Upper lobe of left lung (tissue), 6 donors: ENCODE data around the gene LRBA. TPM values are rescaled to one million over a fixed set of nuclear protein-coding genes. Genes with fewer than 3 reads are reported as not detected.
A peak's percentile ranks its signal among the peaks of the same experiment; 100 is the strongest.

Experiments
- ATAC-seq, 2 donors: fragments of 200-7000 bp; cut with Tn5 transposase; one replicate each; pipeline ENCODE4 v1.9.1; 2022; ENCODE audit warnings: mild to moderate bottlenecking in 2 of 2, moderate library complexity in 2 of 2; ENCODE audit not compliant: low FRiP score in 2 of 2
- DNase-seq, 2 donors: peaks; one replicate each; pipeline ENCODE4 v3.0.0-alpha.2; 2019 to 2020
- H3K27ac ChIP-seq, 4 donors: fragments of 200-600 bp; sonication (generic); one replicate each; pipeline ENCODE4 v1.5.1; 2016 to 2019
- H3K27me3 ChIP-seq, 4 donors: fragments of 200-600 bp; sonication (generic); one replicate each; pipeline ENCODE4 v1.5.1; 2017 to 2019
- H3K36me3 ChIP-seq, 4 donors: fragments of 200-600 bp; sonication (generic); one replicate each; pipeline ENCODE4 v1.5.1; 2016 to 2019
- H3K4me1 ChIP-seq, 4 donors: fragments of 200-600 bp; sonication (generic); one replicate each; pipeline ENCODE4 v1.5.1; 2018 to 2019
- H3K4me3 ChIP-seq, 4 donors: fragments of 200-600 bp; sonication (generic); one replicate each; pipeline ENCODE4 v1.5.1; 2017 to 2019; ENCODE audit warnings: mild to moderate bottlenecking in 2 of 4, moderate library complexity in 1 of 4
- H3K9me3 ChIP-seq, 4 donors: fragments of 200-600 bp; sonication (generic); one replicate each; pipeline ENCODE4 v1.5.1; 2018 to 2019
- CTCF ChIP-seq, 6 experiments: fragments of 450-650 bp in 4 of 6; fragments of 200-600 bp in 2 of 6; sonication (generic) in 2 of 6; IDR thresholded peaks; one replicate each; pipeline ENCODE4 v1.5.1; 2016 to 2019; ENCODE audit warnings: antibody characterized with exemption in 6 of 6
- EP300 ChIP-seq, 4 donors: sonication (generic); formaldehyde crosslinking; IDR thresholded peaks; one replicate each; pipeline ENCODE4 v1.5.1; 2017; ENCODE audit warnings: antibody characterized with exemption in 4 of 4, control low read depth in 2 of 4
- POLR2A ChIP-seq, 4 donors: fragments of 450-650 bp; IDR thresholded peaks; one replicate each; pipeline ENCODE4 v1.5.1; 2016 to 2017; ENCODE audit warnings: antibody characterized with exemption in 4 of 4, mild to moderate bottlenecking in 2 of 4
- POLR2AphosphoS5 ChIP-seq, 2 donors: sonication (generic); formaldehyde crosslinking; IDR thresholded peaks; one replicate each; pipeline ENCODE4 v1.5.1; 2017; ENCODE audit warnings: antibody characterized with exemption in 2 of 2
- WGBS, 2 donors: methylation state at CpG; one replicate each; pipeline ENCODE4 v1.1.5; 2017 to 2018; 5-methylcytosine and 5-hydroxymethylcytosine counted together
- total RNA-seq, 6 donors: library from RNA; depleted of rRNA in 4 of 6; stranded (reverse); fragments of >200 nt in 4 of 6; gene quantifications; one replicate each; pipeline versions ENCODE4 v1.1.0 to v1.2.1, GENCODE V29; 2016 to 2021
- donor health status: DM: no; HTN: no; CAD: no; lungs with moderate emphysema.
- donor health status: DM: no; HTN: yes; CAD: no; lungs with severe emphysema.

The LRBA gene
- total RNA-seq, 6 donors from 2014 or later = 34.7 to 139 (median 56.4) TPM

DNA sequence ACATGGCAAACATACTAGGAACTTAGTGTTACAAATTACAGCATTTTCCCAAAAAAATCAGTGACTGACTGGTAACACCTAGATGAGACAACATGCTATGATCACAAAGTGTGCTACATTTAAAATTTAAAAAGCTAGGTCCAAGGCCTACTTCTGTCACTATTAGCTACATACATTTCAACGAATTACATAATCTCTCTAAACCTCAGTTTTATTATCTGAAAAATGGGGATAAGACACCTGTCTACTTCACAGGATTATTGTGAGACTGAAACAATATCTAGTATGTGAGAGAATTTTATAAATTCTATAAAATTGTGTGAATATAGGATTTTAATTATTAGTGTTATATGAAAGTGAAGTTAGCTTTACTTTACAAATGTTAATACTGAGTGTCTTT is 708.4 kb downstream of the LRBA start:
- Histone ChIP-seq H3K27ac (no peak overlapping the region), H3K9me3 (no peaks in the 10 kb centered on the region), H3K36me3 (peaks cover 0 to 4% (median 0%) of the 10 kb centered on the region in 4 donors), H3K27me3 (no peaks in the 10 kb centered on the region), H3K4me1 (peaks cover 0 to 12% (median 3%) of the 10 kb centered on the region in 4 donors), H3K4me3 (no peak overlapping the region)
- DNase-seq (no peak), ATAC-seq (no peak)
- TF ChIP-seq EP300 (IDR thresholded peaks at IDR 0.05) (no peak), POLR2A (IDR thresholded peaks at IDR 0.05) (no peak), POLR2AphosphoS5 (IDR thresholded peaks at IDR 0.05) (no peak), CTCF (IDR thresholded peaks at IDR 0.05) (no peak)
- 93 to 95% methylated on average over 1 of the region's 1 CpG for WGBS, 2 donors

DNA sequence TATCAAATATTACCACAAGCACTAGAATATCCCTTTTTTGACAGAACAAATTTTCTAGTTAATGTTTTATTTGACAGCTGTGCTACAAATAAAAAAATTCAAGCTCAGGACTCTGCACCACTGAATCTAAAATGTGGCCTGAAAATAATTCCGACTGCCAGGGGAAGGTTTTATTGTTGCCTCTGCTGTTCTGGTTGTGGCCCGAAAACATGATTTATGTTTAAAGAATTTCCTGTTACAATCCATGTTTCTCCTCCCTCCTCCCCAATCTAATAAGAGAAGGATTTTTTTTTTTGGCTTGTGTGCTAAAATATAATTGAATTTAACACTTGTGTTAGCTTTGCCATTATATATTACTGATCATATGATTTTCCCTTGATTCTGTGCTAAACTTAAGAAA is 709.1 kb downstream of the LRBA start:
- H3K27ac ChIP-seq = no peak overlapping the region
- TF ChIP-seq POLR2AphosphoS5 (IDR thresholded peaks at IDR 0.05) (no peak), POLR2A (IDR thresholded peaks at IDR 0.05) (no peak), CTCF (IDR thresholded peaks at IDR 0.05) (no peak), EP300 (IDR thresholded peaks at IDR 0.05) (no peak)
- H3K9me3 ChIP-seq = no peaks in the 10 kb centered on the region
- peaks cover 0 to 4% (median 0%) of the 10 kb centered on the region in 4 donors for H3K36me3 ChIP-seq
- no peaks in the 10 kb centered on the region for H3K27me3 ChIP-seq
- DNase-seq (no peak), ATAC-seq (no peak)
- 47 to 57% methylated on average over 2 of the region's 2 CpGs for whole genome bisulfite sequencing, 2 donors
- peaks cover 0 to 9% (median under 1%) of the 10 kb centered on the region in 4 donors for H3K4me1 ChIP-seq
- no peak overlapping the region for H3K4me3 ChIP-seq

GRCh38 chr4:150302553-150302952 is 712.5 kb downstream of the LRBA start:
- Histone ChIP-seq H3K4me1 (peaks cover 0 to 6% (median 0%) of the 10 kb centered on the region in 4 donors), H3K27me3 (no peaks in the 10 kb centered on the region), H3K4me3 (no peak overlapping the region), H3K36me3 (no peaks in the 10 kb centered on the region), H3K27ac (no peak overlapping the region), H3K9me3 (no peaks in the 10 kb centered on the region)
- WGBS, 2 donors = 57 to 71% methylated on average over 4 of the region's 4 CpGs
- no peak for TF ChIP-seq POLR2AphosphoS5 (IDR thresholded peaks at IDR 0.05)
- no peak for TF ChIP-seq CTCF (IDR thresholded peaks at IDR 0.05)
- no peak for TF ChIP-seq EP300 (IDR thresholded peaks at IDR 0.05)
- TF ChIP-seq POLR2A (IDR thresholded peaks at IDR 0.05) = no peak
- ATAC-seq = peak in 1 of 2 donors; percentile 60
- DNase-seq = no peak

- Histone ChIP-seq H3K36me3 (no peaks in the 10 kb centered on the region), H3K27ac (no peak overlapping the region), H3K4me1 (no peaks in the 10 kb centered on the region), H3K4me3 (no peak overlapping the region), H3K9me3 (no peaks in the 10 kb centered on the region), H3K27me3 (no peaks in the 10 kb centered on the region)
- WGBS, 2 donors = 95 to 96% methylated on average over 4 of the region's 4 CpGs
- DNase-seq (no peak), ATAC-seq (no peak)
- no peak for TF ChIP-seq POLR2A (IDR thresholded peaks at IDR 0.05)
- no peak for TF ChIP-seq POLR2AphosphoS5 (IDR thresholded peaks at IDR 0.05)
- no peak for TF ChIP-seq CTCF (IDR thresholded peaks at IDR 0.05)
- no peak for TF ChIP-seq EP300 (IDR thresholded peaks at IDR 0.05)
Measured at GRCh38 chr4:150299816-150300215, 715.3 kb downstream of the LRBA start.

- no peaks in the 10 kb centered on the region for H3K27me3 ChIP-seq
- H3K36me3 ChIP-seq = no peaks in the 10 kb centered on the region
- WGBS, 2 donors = 96% methylated on average over 1 of the region's 1 CpG
- DNase-seq (no peak), ATAC-seq (no peak)
- no peaks in the 10 kb centered on the region for H3K9me3 ChIP-seq
- no peak for TF ChIP-seq POLR2A (IDR thresholded peaks at IDR 0.05)
- peak in 5 of 6 experiments; percentile 30 to 61 (median 52) for TF ChIP-seq CTCF (IDR thresholded peaks at IDR 0.05)
- no peak overlapping the region for H3K27ac ChIP-seq
- H3K4me3 ChIP-seq = no peak overlapping the region
- no peaks in the 10 kb centered on the region for H3K4me1 ChIP-seq
Measured at GRCh38 chr4:150297861-150298474, 717.1 kb downstream of the LRBA start.
